GM21576 (cell line): Measurements from ENCODE around the gene TRIM38.
A peak's percentile ranks its signal among the peaks of the same experiment; 100 is the strongest.

Experiments used
- ATAC-seq: cut with Tn5 transposase; IDR thresholded peaks from one replicate; pipeline ENCODE4 v1.9.1; 2021; ENCODE audit warnings: mild to moderate bottlenecking, moderate library complexity; ENCODE audit not compliant: unreplicated experiment

Gene TRIM38

DNA sequence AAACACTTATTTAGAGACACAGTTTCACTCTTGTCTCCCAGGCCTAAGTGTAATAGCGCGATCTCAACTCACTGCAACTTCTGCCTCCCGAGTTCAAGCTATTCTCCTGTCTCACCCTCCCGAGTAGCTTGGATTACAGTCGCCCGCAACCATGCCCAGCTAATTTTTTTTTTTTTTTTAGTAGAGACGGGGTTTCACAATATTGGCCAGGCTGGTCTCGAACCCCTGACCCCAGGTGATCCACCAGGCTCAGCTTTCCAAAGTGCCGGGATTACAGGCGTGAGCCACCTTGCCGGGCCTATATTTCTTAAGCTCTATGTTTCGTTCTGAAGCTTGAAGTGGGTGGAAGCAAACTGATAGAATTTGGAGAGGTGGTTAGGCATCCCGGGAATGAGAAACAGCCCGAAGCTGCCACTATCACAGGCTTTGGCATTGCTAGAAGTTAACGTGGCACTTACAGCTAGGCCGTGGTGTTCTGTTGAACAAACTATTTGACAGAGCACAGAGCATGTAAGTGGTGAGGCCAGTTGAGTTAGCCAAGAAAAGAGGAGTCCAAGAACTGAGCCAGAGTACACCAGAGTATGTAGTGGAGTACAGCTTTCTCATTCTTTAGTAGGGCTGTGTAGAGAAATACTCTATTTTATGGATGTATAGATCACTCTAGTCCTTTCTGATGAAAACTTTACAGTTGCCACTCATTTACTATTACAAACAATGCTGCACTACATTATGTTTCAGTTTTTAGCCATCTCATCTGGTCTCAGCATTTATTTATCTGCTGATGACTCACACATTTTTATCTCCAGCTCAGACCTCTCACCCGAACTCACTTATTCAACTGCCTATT lies 62.7 kb downstream of the TRIM38 start:
- ATAC-seq: no peak

DNA sequence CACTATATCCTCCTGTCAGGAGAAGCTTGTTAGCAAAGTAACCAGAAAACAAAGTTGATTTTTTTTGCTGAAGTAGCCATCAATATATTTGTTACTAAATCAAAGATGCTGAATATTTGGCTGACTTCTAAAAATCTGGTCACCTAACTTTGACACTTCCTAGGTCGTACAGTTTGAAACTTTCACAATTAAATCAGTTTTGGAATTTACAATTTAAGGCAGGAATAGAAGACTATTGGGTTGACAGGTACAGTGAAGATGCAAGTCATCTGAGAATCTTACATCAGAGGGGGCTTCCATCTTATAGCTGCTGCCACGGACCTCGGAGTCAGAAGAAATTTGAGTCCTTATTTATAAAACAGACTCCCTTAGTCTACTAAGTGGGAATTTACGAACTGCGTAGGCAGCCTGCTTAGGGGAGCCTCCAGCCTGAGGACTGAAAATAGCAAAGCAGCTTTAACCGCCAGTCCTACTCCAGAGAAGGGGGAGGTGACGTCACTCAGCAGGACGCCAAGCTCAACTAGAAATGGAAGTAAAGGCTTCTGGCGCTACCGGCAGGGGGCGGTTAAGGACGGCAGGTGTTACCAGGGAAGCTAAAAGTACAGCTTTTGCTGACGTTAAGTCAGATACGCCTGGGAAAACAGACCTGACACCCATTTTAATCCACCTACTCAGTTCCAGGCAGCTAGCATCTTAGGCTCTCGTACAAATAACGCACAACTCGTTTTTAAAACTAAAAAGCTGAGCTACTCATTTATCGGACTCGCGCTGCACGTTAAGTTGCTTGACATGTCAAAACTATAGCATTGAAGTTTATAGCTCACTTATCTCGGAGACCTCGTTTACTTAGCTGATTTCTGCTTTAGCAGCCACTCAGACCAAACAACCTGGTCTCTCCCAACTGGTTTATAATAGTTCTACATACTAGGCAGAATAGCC lies 63.6 kb downstream of the TRIM38 start:
- peak; percentile 42 for ATAC-seq

- peak; percentile 35 for ATAC-seq
Measured at GRCh38 chr6:26026833-26027490, 64.4 kb downstream of the TRIM38 start.

DNA sequence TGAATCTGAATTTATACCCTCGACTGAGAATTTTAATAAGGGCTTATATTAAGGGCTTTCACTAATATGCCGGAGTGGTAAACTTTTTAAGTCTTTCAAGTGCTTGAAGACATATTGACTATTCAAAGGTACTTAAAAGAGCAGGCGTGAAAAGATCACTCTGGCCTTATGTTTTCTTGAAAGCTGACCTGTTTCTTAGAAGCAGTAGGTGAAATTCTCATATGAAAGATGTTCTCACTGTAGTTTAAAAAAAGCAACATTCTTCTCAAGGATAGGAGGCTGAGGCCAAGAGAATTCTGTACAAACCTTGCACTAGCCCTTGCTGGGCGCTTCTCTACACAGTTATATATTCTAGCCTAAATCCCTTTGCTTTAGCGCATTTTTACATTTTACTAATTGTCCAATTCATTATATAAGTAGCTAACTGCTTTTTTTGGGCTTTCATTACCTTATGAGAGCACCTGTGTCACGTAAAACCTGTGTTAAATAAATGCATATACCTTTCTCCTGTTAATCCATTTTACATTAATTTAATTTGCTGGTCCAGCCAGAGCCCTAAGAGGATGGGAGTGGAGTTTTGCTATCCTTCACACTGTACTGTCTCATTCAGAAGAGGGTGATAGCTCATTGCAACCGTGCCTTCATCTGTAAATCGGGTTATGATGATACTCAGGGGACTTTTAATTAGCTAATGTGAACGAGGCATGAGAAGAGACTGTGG lies 65.0 kb downstream of the TRIM38 start:
- no peak for ATAC-seq

DNA sequence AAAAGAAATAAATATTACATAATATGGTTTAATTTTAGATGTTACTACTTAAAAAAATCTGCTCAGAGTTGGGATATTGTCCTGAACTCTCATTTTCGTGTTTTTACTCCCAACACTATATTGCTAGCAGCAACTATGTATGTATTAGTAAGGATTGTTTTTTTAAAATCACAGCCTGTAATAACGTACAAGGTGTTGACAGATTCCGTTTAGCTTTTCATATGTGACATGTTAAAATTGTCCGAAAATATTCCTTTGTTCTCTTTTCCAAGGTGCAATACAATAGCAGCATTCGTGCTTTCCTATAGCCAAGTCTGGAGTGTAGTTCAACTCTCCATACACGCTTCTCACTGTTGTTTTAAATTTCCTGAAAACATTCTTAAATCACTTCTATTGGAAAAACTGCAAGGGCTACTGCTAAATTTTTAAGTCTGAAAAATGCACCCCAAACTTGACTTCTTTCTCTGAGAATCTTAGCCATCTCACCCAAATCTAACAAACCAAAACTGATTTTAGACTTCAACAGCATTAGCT lies 65.7 kb downstream of the TRIM38 start:
- ATAC-seq: no peak

DNA sequence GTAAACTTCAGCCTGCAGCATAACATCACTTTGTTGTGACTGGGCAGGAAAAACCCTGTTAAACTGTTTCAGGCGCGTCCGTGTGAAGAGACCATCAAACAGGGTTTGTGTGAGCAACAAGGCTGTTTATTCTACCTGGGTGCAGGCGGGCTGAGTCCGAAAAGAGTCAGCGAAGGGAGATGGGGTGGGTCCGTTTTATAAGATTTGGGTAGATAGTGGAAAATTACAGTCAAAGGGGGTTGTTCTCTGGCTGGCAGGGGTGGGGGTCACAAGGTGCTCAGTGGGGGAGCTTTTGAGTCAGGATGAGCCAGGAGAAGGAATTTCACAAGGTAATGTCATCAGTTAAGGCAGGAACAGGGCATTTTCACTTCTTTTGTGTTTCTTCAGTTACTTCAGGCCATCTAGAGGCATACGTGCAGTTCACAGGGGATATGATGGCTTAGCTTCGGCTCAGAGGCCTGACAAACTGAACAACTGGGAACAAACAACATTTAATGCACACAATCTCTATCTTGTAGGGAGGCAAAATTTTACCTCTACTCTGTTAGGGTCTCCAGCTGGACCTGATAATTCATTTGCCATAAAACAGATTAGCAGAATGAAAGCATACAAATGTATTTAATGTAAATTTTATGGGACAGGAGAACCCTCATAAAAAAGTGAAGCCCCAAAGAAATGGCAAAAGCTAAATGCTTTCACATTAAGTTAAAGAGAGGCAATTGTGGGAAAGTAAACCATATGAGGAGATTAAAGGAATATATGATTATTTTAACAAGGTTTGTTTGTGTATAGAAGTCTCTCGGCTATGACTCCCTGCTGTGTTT lies 66.4 kb downstream of the TRIM38 start:
- no peak for ATAC-seq

- no peak for ATAC-seq
Measured at GRCh38 chr6:26029570-26029856, 66.9 kb downstream of the TRIM38 start.

GRCh38 chr6:26029857-26030653 lies 67.5 kb downstream of the TRIM38 start:
- no peak for ATAC-seq

GRCh38 chr6:26030716-26031115 lies 68.1 kb downstream of the TRIM38 start:
- no peak for ATAC-seq

- no peak for ATAC-seq
Measured at GRCh38 chr6:26031151-26031594, 68.6 kb downstream of the TRIM38 start.

- ATAC-seq: peak; percentile 54
Measured at GRCh38 chr6:26031595-26032339, 69.2 kb downstream of the TRIM38 start.

DNA sequence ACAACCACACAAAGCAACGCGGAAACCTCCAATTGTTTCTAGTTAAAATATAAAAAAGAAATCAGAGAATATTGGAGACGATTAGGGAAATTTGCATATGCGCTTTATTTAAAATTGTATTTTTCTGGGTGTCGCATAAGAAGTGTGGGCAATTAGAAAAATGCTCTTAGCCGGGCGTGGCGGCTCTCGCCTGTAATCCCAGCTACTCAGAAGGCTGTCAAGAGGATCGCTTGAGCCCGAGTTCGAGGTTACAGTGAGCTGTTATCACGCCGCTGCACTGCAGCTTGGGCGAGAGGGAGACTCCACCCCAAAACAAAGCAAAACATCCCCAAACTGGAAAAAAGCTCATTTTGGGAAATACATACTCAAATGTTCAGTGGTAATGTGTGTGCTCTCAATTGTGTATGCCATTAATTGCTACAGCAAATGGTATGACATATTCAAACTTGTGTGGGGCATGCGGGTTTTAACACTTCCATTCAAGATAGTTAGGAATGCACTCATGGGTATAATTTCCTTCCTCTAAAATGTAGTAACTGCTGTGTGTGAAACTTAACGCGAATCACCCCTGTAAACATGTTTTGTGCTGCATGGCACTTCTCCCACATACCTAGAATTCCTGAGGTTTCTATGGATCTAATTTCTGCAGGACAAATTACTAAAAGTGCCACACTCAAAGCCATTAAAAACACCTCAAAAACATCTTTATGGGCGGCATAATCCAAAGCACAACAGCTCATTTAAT lies 69.9 kb downstream of the TRIM38 start:
- no peak for ATAC-seq

- peak; percentile 61 for ATAC-seq
Measured at GRCh38 chr6:26033085-26033940, 70.7 kb downstream of the TRIM38 start.

DNA sequence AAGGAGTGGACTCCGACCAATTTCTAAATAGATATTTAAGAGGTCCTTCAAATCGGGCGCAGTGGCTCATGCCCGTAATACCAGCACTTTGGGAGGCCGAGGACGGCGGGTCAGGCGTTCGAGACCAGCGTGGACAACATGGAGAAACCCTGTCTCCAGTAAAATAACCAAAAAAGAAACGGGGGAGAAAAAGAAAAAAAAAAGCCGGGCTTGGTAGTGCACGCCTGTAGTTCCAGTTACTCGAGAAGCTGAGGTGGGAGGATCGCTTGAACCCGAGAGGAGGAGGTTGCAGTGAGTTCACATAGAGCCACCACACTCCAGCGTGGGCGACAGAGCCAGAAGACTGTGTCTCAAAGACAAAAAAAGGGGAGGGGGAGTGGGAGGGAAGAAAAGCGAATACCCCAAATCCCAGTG lies 71.3 kb downstream of the TRIM38 start:
- ATAC-seq: no peak

GRCh38 chr6:26034905-26035304 lies 72.3 kb downstream of the TRIM38 start:
- no peak for ATAC-seq
